ENCODE data around the gene UNC13D. TPM values are rescaled to one million over a fixed set of nuclear protein-coding genes. Genes with fewer than 3 reads are reported as not detected.
A peak's percentile ranks its signal among the peaks of the same experiment; 100 is the strongest.

The UNC13D gene
- total RNA-seq, 1 experiment from 2014 or later: not detected

- DNase-seq (ENCODE audit: low read depth): no peak
These were observed 9.1 kb downstream of the UNC13D start for GRCh38 chr17:75834928-75835653.

GRCh38 chr17:75834279-75834920, 9.8 kb downstream of the UNC13D start:
- DNase-seq (ENCODE audit: low read depth): no peak

DNA sequence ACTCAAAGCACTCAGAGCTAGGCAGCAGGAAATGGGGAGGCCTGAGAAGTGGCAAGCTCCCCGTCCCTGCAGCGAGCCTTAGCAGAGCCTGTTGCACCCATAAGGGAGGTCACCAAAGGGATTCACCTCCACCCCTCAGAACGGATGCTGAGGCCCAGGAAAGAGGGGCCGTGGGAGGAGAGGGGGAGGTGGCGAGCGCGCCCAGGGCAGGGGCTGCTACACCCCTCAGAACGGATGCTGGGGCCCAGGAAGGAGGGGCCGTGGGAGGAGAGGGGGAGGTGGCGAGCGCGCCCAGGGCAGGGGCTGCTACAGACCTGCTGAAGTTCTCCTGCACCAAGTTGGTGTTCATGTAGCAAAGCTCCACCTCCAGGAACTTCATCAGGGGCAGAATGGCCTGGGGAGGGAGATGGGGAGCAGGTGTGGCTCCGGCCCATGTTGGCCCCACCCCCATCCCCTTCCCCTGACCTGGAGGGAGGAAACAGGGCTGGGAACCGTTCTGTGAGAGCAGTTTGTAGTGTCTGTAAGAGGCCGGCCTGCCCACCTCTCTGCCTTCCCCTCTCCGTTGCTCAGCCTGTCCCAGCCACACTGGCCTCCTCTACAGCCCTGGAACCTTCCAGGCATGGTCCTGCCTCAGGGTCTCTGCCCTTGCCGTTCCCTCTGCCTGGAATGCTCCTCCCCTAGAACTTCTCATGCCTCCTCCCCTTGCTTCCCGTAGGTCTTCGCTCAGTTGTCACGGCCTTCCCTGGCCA, 11.4 kb downstream of the UNC13D start:
- no peak for DNase-seq (ENCODE audit: low read depth)

DNA sequence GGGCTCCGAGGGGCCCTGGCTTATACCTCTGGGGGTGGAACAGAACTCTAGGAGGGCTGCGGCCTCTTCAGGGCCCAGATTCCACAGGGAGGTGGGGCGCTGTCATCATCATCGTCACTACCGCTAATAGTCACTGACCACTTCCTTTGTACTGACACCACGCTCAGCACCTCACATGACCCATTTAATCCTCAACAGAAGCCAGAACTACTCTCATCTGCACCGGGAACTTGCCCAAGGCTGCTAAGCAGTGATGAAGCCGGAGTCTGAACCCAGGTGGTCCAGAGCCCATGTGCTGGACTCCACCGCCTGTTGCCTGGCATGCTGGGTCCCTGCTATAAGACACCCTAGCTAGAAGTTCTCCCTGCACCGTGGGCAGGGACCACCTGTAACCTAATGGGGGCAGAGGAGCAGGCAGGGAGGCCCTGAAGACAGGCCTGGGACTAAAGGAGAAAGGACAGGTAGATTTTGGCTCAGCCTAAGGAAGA, 12.0 kb downstream of the UNC13D start:
- DNase-seq (ENCODE audit: low read depth): peak; percentile 76

- DNase-seq (ENCODE audit: low read depth): no peak
These were observed 13.1 kb downstream of the UNC13D start for GRCh38 chr17:75831032-75831571.

DNA sequence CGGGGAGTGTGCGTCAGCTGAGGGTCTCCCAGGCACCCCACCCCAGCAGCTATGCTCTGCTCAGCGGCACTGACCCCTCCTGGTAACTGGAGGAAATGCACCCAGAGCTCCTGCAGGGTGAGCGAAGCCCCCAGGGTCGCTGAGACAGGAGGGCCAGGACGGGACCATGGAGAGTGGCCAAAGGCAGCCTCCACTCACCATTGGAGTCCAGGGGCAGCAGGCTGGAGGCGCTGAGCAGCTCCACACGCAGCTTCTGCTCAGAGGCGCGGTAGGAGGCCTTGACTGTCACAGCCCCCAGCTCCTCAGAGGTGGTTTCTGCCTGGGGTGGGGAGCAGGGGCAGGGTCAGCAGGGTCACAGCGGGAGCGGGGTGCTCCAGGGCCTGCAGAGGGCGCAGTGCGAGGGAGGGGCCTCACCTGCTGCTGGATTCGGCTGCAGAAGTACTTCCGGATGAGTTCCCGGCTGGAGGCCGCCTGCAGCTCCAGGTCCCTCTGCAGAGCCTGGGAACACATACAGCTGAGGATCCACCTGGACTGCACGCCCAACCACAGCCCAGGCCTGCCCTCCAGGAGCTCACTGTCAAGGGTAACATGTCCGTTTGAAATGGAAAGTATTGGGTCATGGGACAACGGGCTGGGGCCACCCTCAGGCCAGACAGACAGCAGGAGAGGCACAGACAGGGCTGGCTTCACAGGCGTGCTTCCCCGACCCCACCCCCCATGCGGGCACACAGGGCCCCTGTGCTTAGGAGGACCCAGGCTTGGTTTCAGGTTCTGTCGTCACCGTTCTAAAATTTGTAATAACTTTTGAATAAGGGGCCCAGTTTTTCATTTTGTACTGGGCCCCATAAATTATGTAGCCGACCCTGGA, 13.8 kb downstream of the UNC13D start:
- no peak for DNase-seq (ENCODE audit: low read depth)

GRCh38 chr17:75829747-75830146, 14.5 kb downstream of the UNC13D start:
- DNase-seq (ENCODE audit: low read depth): no peak

- DNase-seq (ENCODE audit: low read depth): no peak
These were observed 15.5 kb downstream of the UNC13D start for GRCh38 chr17:75828741-75829140.

DNA sequence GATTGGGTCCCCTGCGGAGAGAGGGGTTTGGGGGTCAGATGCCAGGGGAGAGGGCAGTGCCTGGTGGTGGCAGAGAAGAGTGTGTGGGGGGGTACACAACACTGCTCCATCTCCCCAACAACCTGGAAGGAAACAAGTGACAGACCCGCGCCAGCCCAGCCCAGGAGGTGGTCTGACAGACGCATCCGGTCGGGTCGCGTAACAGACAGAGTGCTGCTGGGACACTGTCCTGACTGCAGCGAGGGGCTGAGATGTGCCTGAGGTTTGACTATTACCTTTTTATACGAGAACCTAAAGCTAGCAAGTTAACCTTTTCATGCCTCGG, 16.2 kb downstream of the UNC13D start:
- no peak for DNase-seq (ENCODE audit: low read depth)

- peak; percentile 25 for DNase-seq (ENCODE audit: low read depth)
These were observed 16.7 kb downstream of the UNC13D start for GRCh38 chr17:75827308-75828075.

DNA sequence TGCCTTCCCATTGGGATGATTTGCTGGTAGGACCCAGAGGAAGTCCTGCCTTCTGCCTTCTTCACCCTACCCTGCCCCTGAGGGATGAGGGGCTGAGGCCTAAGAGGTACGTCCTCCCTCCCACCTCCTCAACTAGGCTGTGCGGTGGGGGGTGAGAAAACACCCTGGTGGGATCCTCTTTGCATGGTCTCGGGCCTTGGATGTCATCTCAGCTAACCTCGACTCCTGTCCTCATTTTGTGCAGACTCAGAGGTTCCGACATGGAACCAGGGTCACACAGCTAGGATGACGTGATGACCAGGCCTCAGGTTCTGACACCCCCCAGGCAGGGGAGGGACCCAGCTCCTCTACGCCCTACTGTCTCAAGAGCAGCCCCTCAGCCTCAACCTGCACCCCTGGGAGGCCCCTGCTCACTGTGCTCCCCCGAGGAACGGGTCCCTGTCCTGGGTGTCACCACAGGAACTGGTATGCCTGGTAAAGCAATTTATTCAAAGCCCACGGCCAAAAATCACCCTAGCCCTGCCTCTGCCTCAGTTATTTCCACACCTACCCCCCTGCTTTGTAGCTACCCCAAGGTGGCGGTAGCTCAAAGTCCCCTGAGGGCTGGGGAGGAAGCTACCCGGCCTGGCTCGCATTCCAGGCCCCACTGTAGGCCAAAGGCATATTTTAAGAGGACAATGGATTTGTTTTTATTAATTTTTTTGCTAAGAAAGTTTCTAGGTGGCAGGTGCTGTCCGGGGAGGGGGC, 17.5 kb downstream of the UNC13D start:
- no peak for DNase-seq (ENCODE audit: low read depth)

- DNase-seq (ENCODE audit: low read depth): no peak
These were observed 18.3 kb downstream of the UNC13D start for GRCh38 chr17:75825748-75826370.

- no peak for DNase-seq (ENCODE audit: low read depth)
These were observed 19.1 kb downstream of the UNC13D start for GRCh38 chr17:75825149-75825552.

DNA sequence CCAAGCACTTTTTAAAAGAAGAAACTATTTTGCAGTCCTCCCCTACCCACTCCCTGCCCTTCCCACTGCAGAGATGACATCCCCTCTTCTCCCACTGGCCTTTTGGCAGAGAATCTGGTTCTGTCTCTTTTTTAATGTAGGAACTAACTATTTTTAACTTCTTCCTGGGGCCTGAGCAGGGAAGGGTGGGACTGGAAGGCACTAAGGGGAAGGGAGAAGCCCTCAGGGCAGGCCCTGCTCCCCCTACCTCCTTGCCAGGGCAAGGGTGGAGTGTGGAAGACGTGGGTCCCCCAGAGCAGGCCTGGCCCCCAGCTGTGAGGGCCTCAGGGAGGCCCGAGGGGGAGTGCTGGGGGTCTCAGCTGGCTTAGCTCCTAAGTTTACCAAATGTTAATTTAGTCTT, 19.5 kb downstream of the UNC13D start:
- DNase-seq (ENCODE audit: low read depth): no peak

- no peak for DNase-seq (ENCODE audit: low read depth)
These were observed 20.1 kb downstream of the UNC13D start for GRCh38 chr17:75824050-75824552.

DNA sequence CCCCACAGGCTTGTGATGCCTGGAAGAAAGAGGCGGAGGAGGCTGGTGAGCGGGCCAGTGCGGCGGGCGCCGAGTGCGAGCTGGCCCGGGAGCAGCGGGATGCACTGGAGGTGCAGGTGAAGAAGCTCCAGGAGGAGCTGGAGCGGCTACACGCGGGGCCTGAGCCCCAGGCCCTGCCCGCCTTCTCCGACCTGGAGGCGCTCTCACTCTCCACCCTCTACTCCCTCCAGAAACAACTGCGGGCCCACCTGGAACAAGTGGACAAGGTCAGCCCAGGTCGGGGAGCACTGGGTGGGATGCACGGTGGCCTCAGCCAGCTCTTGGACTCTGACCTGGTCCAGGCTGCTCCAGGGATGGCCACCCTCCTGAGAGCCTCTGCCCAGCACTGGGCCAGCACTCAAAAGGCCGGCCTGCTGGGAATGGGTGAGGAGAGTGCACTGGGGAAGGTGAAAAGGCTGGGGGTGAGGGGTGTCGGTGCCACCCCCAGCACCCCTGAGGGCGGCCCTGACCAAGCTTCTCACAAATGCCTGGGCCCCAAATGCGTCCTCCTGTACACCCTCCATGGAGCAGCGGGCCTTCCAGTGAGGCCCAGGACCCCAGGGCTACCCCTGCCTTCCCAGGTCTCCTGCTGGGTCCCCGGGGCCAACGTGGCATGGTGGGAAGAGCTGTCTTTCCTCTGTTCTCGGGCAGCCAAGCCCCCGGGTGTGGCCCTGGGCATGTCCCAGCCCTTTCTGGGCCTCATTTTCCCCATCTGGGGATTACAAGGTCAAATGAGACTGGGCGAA, 20.8 kb downstream of the UNC13D start:
- DNase-seq (ENCODE audit: low read depth): no peak

DNA sequence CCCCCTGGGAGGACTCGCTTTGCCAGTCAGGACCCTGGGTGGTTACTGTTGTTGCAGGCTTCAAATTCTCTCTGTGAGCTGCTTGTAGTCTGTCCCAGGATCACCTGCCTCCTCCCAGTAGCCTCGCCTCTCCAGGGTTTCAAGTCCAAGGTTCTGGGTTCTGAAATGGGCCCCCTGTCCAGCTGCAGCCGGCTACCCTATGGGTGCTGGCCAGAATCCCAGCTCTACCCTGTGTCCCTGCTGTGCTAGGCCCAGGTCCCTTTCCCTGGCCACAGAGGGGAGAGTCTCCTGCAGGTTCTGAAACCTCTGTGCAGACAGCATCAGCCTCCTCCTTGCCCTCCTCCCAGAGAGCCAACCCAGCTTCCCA, 21.4 kb downstream of the UNC13D start:
- no peak for DNase-seq (ENCODE audit: low read depth)

GRCh38 chr17:75822119-75822799, 21.9 kb downstream of the UNC13D start:
- DNase-seq (ENCODE audit: low read depth): no peak

Data from RPMI7951 (cell line).